SK-N-SH treated with all-trans-retinoic acid at 6 μM for 48 hours (cell line): ENCODE results near the gene GALNT3.

Source experiments
- ATAC-seq: fragments of 200-7000 bp; cut with Tn5 transposase; 3 replicates; pipeline ENCODE4 v1.9.1; 2020; ENCODE audit warnings: mild to moderate bottlenecking, moderate library complexity
- BACH2 ChIP-seq: fragments of 250-450 bp; sonication (Bioruptor Pico); IDR thresholded peaks from 2 replicates; pipeline ENCODE4 v1.9.0; 2021; ENCODE audit warnings: mild to moderate bottlenecking, borderline replicate concordance
- CSDC2 ChIP-seq: fragments of 250-450 bp; sonication (Bioruptor Pico); IDR thresholded peaks from 2 replicates; pipeline ENCODE4 v1.5.0; 2020; ENCODE audit warnings: mild to moderate bottlenecking, moderate library complexity
- CSRNP3 ChIP-seq: fragments of 250-450 bp; sonication (Bioruptor Pico); IDR thresholded peaks from 2 replicates; pipeline ENCODE4 v1.5.1; 2021; ENCODE audit warnings: mild to moderate bottlenecking, moderate library complexity
- ESRRG ChIP-seq: fragments of 250-450 bp; sonication (Bioruptor Pico); IDR thresholded peaks from 2 replicates; pipeline ENCODE4 v1.6.1; 2021; ENCODE audit warnings: mild to moderate bottlenecking
- GLIS3 ChIP-seq: fragments of 250-450 bp; sonication (Bioruptor Pico); IDR thresholded peaks from 2 replicates; pipeline ENCODE4 v1.5.0; 2020; ENCODE audit warnings: mild to moderate bottlenecking, moderate library complexity
- ISL1 ChIP-seq: fragments of 250-450 bp; sonication (Bioruptor Pico); IDR thresholded peaks from 2 replicates; pipeline ENCODE4 v2.1.2; 2022; ENCODE audit warnings: mild to moderate bottlenecking, moderate library complexity
- PPARA ChIP-seq: fragments of 250-450 bp; sonication (Bioruptor Pico); IDR thresholded peaks from 2 replicates; pipeline ENCODE4 v1.5.0; 2020; ENCODE audit warnings: mild to moderate bottlenecking, borderline replicate concordance
- RARB ChIP-seq: fragments of 250-450 bp; sonication (Bioruptor Pico); IDR thresholded peaks from 2 replicates; pipeline ENCODE4 v1.8.0; 2021; ENCODE audit warnings: mild to moderate bottlenecking, moderate library complexity
- SNAI2 ChIP-seq: fragments of 250-450 bp; sonication (Bioruptor Pico); IDR thresholded peaks from 2 replicates; pipeline ENCODE4 v1.5.0; 2020; ENCODE audit warnings: mild to moderate bottlenecking, moderate library complexity
- ZC3H10 ChIP-seq: fragments of 250-450 bp; sonication (Bioruptor Pico); IDR thresholded peaks from 2 replicates; pipeline ENCODE4 v1.5.1; 2021; ENCODE audit warnings: mild to moderate bottlenecking, moderate library complexity
- ZFP30 ChIP-seq: fragments of 450-650 bp; formaldehyde crosslinking; IDR thresholded peaks from 2 replicates; pipeline ENCODE4 v1.5.0; 2022; ENCODE audit warnings: mild to moderate bottlenecking, moderate library complexity
- ZNF565 ChIP-seq: fragments of 450-650 bp; formaldehyde crosslinking; conservative IDR thresholded peaks from 2 replicates; pipeline ENCODE4 v1.5.0; 2020; ENCODE audit warnings: low read depth, mild to moderate bottlenecking, moderate library complexity
- ZNF8 ChIP-seq: fragments of 450-650 bp; formaldehyde crosslinking; IDR thresholded peaks from 2 replicates; pipeline ENCODE4 v1.5.0; 2020; ENCODE audit warnings: mild to moderate bottlenecking, moderate library complexity
- TF ChIP-seq, protein P1 (sequence below): fragments of 250-450 bp; sonication (Bioruptor Pico); IDR thresholded peaks from 2 replicates; pipeline ENCODE4 v1.8.0; 2020; ENCODE audit warnings: mild to moderate bottlenecking, moderate library complexity, borderline replicate concordance
- TF ChIP-seq, protein P2 (sequence below): fragments of 250-450 bp; sonication (Bioruptor Pico); IDR thresholded peaks from 2 replicates; pipeline ENCODE4 v1.5.1; 2020; ENCODE audit warnings: low read depth, mild to moderate bottlenecking, moderate library complexity

The GALNT3 gene

DNA sequence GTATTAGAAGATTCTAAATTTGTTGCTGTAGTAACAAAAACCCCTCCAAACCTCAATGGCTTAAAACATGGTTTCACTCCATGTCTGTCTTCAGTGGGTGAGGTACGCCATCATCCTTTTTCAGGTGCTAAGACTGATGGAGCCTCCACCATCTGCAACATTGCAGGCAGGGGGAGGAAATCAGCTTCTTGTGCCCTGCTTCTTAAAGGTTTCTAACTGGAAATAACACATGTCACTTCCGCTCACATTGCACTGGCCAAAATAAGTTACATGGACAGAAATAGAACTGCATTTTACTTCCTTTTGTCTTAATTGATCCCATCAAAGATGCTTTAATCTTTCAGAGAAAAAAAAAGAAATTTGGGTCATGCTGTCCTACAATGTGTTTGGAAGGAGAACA, 94.1 kb downstream of the GALNT3 start:
- no peak for TF ChIP-seq ZFP30 (CRISPR knock-in tag)
- TF ChIP-seq BACH2 (CRISPR knock-in tag), result no peak
- TF ChIP-seq ESRRG (CRISPR knock-in tag), result no peak
- no peak for TF ChIP-seq GLIS3 (CRISPR knock-in tag)
- TF ChIP-seq ISL1, result no peak
- TF ChIP-seq CSDC2 (CRISPR knock-in tag), result no peak
- TF ChIP-seq RARB (CRISPR knock-in tag), result no peak
- no peak for TF ChIP-seq CSRNP3 (CRISPR knock-in tag)
- no peak for TF ChIP-seq ZNF8 (CRISPR knock-in tag)
- no peak for TF ChIP-seq ZC3H10 (CRISPR knock-in tag)
- no peak for TF ChIP-seq PPARA (CRISPR knock-in tag)
- no peak for ATAC-seq

DNA sequence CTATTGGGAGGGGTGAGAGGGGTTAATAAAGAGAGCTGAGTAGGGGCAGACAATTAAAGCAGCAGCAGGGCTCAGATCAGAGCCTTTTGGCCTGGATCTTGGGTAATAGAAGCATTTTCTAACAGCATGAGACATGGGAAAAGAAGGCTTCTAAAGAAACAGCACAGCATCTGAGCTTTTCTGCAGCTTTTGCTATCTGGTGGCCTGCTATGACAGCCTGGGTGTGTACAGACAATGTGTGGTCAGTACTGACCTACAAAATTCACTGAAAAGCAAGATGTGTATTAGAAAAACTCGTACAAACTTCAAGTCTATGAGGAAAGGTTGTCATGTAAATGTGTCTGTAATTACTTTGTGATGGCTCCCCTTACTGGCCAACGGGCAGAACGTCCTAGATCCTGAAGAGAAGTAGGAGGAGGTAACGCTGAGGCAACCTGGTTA, 95.6 kb downstream of the GALNT3 start:
- peak; percentile 97 for ATAC-seq
- no peak for TF ChIP-seq ZNF565
- no peak for TF ChIP-seq PPARA (CRISPR knock-in tag)
- TF ChIP-seq, protein P1, sequence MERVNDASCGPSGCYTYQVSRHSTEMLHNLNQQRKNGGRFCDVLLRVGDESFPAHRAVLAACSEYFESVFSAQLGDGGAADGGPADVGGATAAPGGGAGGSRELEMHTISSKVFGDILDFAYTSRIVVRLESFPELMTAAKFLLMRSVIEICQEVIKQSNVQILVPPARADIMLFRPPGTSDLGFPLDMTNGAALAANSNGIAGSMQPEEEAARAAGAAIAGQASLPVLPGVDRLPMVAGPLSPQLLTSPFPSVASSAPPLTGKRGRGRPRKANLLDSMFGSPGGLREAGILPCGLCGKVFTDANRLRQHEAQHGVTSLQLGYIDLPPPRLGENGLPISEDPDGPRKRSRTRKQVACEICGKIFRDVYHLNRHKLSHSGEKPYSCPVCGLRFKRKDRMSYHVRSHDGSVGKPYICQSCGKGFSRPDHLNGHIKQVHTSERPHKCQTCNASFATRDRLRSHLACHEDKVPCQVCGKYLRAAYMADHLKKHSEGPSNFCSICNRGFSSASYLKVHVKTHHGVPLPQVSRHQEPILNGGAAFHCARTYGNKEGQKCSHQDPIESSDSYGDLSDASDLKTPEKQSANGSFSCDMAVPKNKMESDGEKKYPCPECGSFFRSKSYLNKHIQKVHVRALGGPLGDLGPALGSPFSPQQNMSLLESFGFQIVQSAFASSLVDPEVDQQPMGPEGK (CRISPR knock-in tag), result no peak
- TF ChIP-seq RARB (CRISPR knock-in tag), result no peak
- TF ChIP-seq CSDC2 (CRISPR knock-in tag), result no peak
- no peak for TF ChIP-seq GLIS3 (CRISPR knock-in tag)
- TF ChIP-seq SNAI2, result no peak
- TF ChIP-seq, protein P2, sequence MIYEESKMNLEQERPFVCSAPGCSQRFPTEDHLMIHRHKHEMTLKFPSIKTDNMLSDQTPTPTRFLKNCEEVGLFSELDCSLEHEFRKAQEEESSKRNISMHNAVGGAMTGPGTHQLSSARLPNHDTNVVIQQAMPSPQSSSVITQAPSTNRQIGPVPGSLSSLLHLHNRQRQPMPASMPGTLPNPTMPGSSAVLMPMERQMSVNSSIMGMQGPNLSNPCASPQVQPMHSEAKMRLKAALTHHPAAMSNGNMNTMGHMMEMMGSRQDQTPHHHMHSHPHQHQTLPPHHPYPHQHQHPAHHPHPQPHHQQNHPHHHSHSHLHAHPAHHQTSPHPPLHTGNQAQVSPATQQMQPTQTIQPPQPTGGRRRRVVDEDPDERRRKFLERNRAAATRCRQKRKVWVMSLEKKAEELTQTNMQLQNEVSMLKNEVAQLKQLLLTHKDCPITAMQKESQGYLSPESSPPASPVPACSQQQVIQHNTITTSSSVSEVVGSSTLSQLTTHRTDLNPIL (CRISPR knock-in tag), result no peak
- no peak for TF ChIP-seq BACH2 (CRISPR knock-in tag)
- TF ChIP-seq ZNF8 (CRISPR knock-in tag), result no peak
- TF ChIP-seq ZFP30 (CRISPR knock-in tag), result no peak

DNA sequence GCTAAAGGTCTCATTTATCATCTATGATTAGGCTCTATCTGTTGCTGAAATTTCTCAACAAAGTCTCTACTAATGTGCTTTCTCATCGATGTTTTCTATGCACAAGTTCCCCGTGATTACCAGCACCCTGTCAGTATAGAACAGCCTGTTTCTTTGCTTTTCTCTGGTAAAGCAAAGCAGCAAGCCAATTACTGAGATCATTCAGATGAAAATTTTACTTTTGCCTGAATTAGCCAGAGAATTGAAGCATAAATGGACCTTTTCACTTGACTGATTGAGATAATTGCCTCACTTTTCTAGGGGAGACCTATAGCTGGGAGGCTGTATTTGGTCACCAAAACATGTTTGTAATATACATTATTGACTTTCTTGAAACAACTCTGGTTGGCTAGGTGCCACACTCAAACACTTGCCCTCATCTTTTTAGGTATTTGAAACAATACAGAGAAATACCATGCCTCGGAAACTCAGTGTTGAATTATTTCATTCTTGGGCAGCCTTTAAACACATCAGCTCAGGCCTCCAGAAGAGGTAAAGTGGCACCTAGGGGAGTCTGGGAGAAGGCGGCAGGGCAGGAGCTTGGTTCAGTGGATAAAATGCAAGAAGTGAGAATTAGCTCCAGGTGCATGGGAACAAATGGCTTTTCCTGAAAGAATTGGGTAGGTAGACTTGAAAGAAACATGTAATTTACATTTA, 96.2 kb downstream of the GALNT3 start:
- TF ChIP-seq RARB (CRISPR knock-in tag), result no peak

More for the DNA sequence above, 96.2 kb downstream of the GALNT3 start:
- no peak for ATAC-seq
